ENCODE results near the gene ZNF487. TPM values are rescaled to one million over a fixed set of nuclear protein-coding genes. Genes with fewer than 3 reads are reported as not detected.

The ZNF487 gene
- total and polyA plus RNA-seq, 2 of the 13 experiments (the other 11 are each of a cell fraction or from before 2014, with no cell fraction given) = 7.4 to 8.8 TPM

GRCh38 chr10:43396928-43397624, 39.8 kb upstream of the ZNF487 start:
- ChIA-PET POLR2A (interaction anchor here (0.7 to 5.6 kb wide), 12 partner anchors 9 to 43 kb away, joined by 3 to 51 read pairs (median 14); partner anchors contain the start of genes HNRNPF and ZNF487), CTCF (ENCODE audit: low intra/inter-chr PET ratio, low total read pairs) (no interaction called here)
- no peak overlapping the region for H2AFZ ChIP-seq (ENCODE audit: low read length)
- peaks cover 90% of the 10 kb centered on the region for H3K79me2 ChIP-seq (ENCODE audit: insufficient read depth, low read length)
- no peaks in the 10 kb centered on the region for H3K9me3 ChIP-seq (ENCODE audit: low read length)
- intact Hi-C loops (cut with micrococcal nuclease; ENCODE audit: unreplicated experiment) (loop anchor here (1.0 to 5.0 kb wide), 2 partner anchors 24 to 40 kb away; partner anchors contain the start of gene ZNF487), in situ Hi-C loops (cut with HindIII; ENCODE audit: extremely low pct_ligation_motif_present, low pct_unique_long_range_greater_than_20kb) (no loop called here)
- H3K9ac ChIP-seq (ENCODE audit: insufficient read depth, low read depth, low read length) = peak overlapping the region; percentile 96
- WGBS (ENCODE audit: low lambda C conversion rate) = under 1% methylated on average over 32 of the region's 70 CpGs
- peaks cover 11 to 29% of the 10 kb centered on the region in 2 experiments for H3K36me3 ChIP-seq (replicated peaks in 1 of 2; ENCODE audit: control insufficient read depth in 1 of 2, insufficient read depth in 2 of 2, low read length in 2 of 2)
- peak; percentile 81 for ATAC-seq
- H3K27ac ChIP-seq (ENCODE audit: extremely low read length, insufficient read depth, low read length) = peak overlapping the region; percentile 99
- H3K27me3 ChIP-seq (ENCODE audit: control insufficient read depth in 1 of 2, insufficient read depth in 2 of 2, low read length in 2 of 2) = no peaks in the 10 kb centered on the region; a peak in 1 of 5 replicates
- peak; percentile 92 for DNase-seq (ENCODE audit: low spot score)
- peak overlapping the region; percentile 55 to 79 (median 55) for H3K4me3 ChIP-seq (replicated peaks in 1 of 3; ENCODE audit: insufficient read depth in 1 of 3, low read depth in 2 of 3, low read length in 3 of 3)
- BruUV-seq (replicated peaks) = no TSS peak
- peaks cover 79% of the 10 kb centered on the region for H3K4me1 ChIP-seq (ENCODE audit: insufficient read depth, low read length)
- no peak for FAIRE-seq
- peaks cover 79% of the 10 kb centered on the region for H4K20me1 ChIP-seq (ENCODE audit: insufficient read depth, low read length)
- H3K4me2 ChIP-seq (ENCODE audit: low read depth, low read length) = peak overlapping the region; percentile 73
- TF ChIP-seq SMARCC2 (IDR thresholded peaks at IDR 0.05) = no peak
- TF ChIP-seq STAG1 (CRISPR knock-in tag; IDR thresholded peaks at IDR 0.05) = 0 out of 2 replicates have a peak, but pooled peaks have one; percentile 8
- peak; percentile 77; the same call in 1 of the 2 replicates for TF ChIP-seq ISX (CRISPR knock-in tag; conservative IDR thresholded peaks at IDR 0.05)
- TF ChIP-seq FOSL2 (CRISPR knock-in tag; IDR thresholded peaks at IDR 0.05) = peak; percentile 69
- TF ChIP-seq PPARG (CRISPR knock-in tag; conservative IDR thresholded peaks at IDR 0.05) = 0 out of 2 replicates have a peak, but pooled peaks have one; percentile 31
- TF ChIP-seq ARID2 (CRISPR knock-in tag; IDR thresholded peaks at IDR 0.05; ENCODE audit: borderline replicate concordance) = peak; percentile 27; the same call in 1 of the 2 replicates
- peak; percentile 92 for TF ChIP-seq MLX (CRISPR knock-in tag; IDR thresholded peaks at IDR 0.05)
- TF ChIP-seq MYPOP (CRISPR knock-in tag; IDR thresholded peaks at IDR 0.05) = peak; percentile 62; the same call in 1 of the 2 replicates
- TF ChIP-seq ONECUT2 (CRISPR knock-in tag; IDR thresholded peaks at IDR 0.05) = no peak
- TF ChIP-seq XBP1 (CRISPR knock-in tag; IDR thresholded peaks at IDR 0.05) = peak; percentile 79; the same call in 1 of the 2 replicates
- TF ChIP-seq CREM (IDR thresholded peaks at IDR 0.05) = peak; percentile 43; the same call in 1 of the 2 replicates
- no peak for TF ChIP-seq CREM (CRISPR knock-in tag; IDR thresholded peaks at IDR 0.05)
- peak; percentile 88; the same call in 1 of the 2 replicates for TF ChIP-seq POGK (CRISPR knock-in tag; conservative IDR thresholded peaks at IDR 0.05)
- peak; percentile 90 for TF ChIP-seq MXD4 (CRISPR knock-in tag; IDR thresholded peaks at IDR 0.05)
- TF ChIP-seq TCF7 (IDR thresholded peaks at IDR 0.05; ENCODE audit: low read depth) = no peak
- no peak for TF ChIP-seq NCOA1 (CRISPR knock-in tag; IDR thresholded peaks at IDR 0.05)
- TF ChIP-seq SIN3A (IDR thresholded peaks at IDR 0.05; ENCODE audit: borderline replicate concordance, low read depth, low read length) = 0 out of 2 replicates have a peak, but pooled peaks have one; percentile 85
- TF ChIP-seq PLRG1 (conservative IDR thresholded peaks at IDR 0.05) = no peak
- TF ChIP-seq TBL1XR1 (IDR thresholded peaks at IDR 0.05; ENCODE audit: borderline replicate concordance, low read length, partially characterized antibody) = peak; percentile 18

Data from HepG2 (cell line).